ENCODE data around the gene TTN.

Gene TTN

GRCh38 chr2:178807227-178808008 is at the start of gene TTN:
Gene TTN, minus strand, starts transcription at chr2:178807423. Its CDS starts 2,781 bp downstream, at chr2:178804642.
- DNase-seq (ENCODE audit: low spot score): no peak

- DNase-seq (ENCODE audit: low spot score): no peak
Measured at GRCh38 chr2:178855151-178855550, 47.9 kb upstream of the TTN start.

- DNase-seq (ENCODE audit: low spot score): no peak
Measured at GRCh38 chr2:178848335-178848734, 41.1 kb upstream of the TTN start.

- no peak for DNase-seq (ENCODE audit: low spot score)
Measured at GRCh38 chr2:178846458-178846802, 39.2 kb upstream of the TTN start.

- DNase-seq (ENCODE audit: low spot score): no peak
Measured at GRCh38 chr2:178845566-178846457, 38.6 kb upstream of the TTN start.

GRCh38 chr2:178844701-178845100 is 37.5 kb upstream of the TTN start:
- no peak for DNase-seq (ENCODE audit: low spot score)

- DNase-seq (ENCODE audit: low spot score): no peak
Measured at GRCh38 chr2:178844269-178844668, 37.0 kb upstream of the TTN start.

GRCh38 chr2:178843697-178844096 is 36.5 kb upstream of the TTN start:
- no peak for DNase-seq (ENCODE audit: low spot score)

- no peak for DNase-seq (ENCODE audit: low spot score)
Measured at GRCh38 chr2:178836807-178837206, 29.6 kb upstream of the TTN start.

- no peak for DNase-seq (ENCODE audit: low spot score)
Measured at GRCh38 chr2:178834086-178834485, 26.9 kb upstream of the TTN start.

GRCh38 chr2:178833382-178833781 is 26.2 kb upstream of the TTN start:
- no peak for DNase-seq (ENCODE audit: low spot score)

- no peak for DNase-seq (ENCODE audit: low spot score)
Measured at GRCh38 chr2:178830451-178830850, 23.2 kb upstream of the TTN start.

GRCh38 chr2:178829981-178830380 is 22.8 kb upstream of the TTN start:
- DNase-seq (ENCODE audit: low spot score): no peak

GRCh38 chr2:178829299-178829960 is 22.2 kb upstream of the TTN start:
- DNase-seq (ENCODE audit: low spot score): no peak

GRCh38 chr2:178828486-178828881 is 21.3 kb upstream of the TTN start:
- no peak for DNase-seq (ENCODE audit: low spot score)

GRCh38 chr2:178827739-178828485 is 20.7 kb upstream of the TTN start:
- DNase-seq (ENCODE audit: low spot score): no peak

- DNase-seq (ENCODE audit: low spot score): no peak
Measured at GRCh38 chr2:178827111-178827510, 19.9 kb upstream of the TTN start.

- DNase-seq (ENCODE audit: low spot score): no peak
Measured at GRCh38 chr2:178825183-178825582, 18.0 kb upstream of the TTN start.

GRCh38 chr2:178824181-178824580 is 17.0 kb upstream of the TTN start:
- DNase-seq (ENCODE audit: low spot score): no peak

GRCh38 chr2:178819992-178820391 is 12.8 kb upstream of the TTN start:
- no peak for DNase-seq (ENCODE audit: low spot score)

GRCh38 chr2:178819147-178819875 is 12.1 kb upstream of the TTN start:
- no peak for DNase-seq (ENCODE audit: low spot score)
